Skeletal muscle cell (primary cell): ENCODE results near the gene S1PR5.
A peak's percentile ranks its signal among the peaks of the same experiment; 100 is the strongest.

ENCODE experiments used
- DNase-seq: peaks from one replicate; pipeline ENCODE4 v3.0.0-alpha.2; 2010; ENCODE audit warnings: low read depth
- H3K4me3 ChIP-seq: 2 replicates; pipeline ENCODE4 v1.5.1; 2011; ENCODE audit warnings: low read depth, mild to moderate bottlenecking, control low read depth, low read length, moderate library complexity

S1PR5 gene

DNA sequence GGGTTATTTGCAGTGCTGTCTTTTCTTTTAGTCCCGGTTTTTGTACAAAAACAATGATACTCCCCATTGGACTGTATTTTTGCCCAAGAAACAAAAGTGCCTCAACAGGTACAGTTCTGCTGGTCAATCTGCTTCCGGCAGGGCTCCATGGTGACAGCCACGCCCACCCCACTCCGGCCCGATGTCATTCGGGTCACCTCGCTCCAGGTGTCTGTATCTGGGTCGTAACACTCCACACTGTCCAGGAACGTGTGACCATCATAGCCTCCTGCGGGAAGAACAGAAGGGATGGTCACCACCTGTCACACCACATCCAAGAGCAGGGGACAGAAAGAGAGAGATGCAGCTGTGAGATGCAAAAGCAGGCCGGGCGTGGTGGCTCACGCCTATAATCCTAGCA is 30.7 kb downstream of the S1PR5 start:
- no peak overlapping the region for H3K4me3 ChIP-seq
- DNase-seq = no peak

- DNase-seq = peak; percentile 49
- H3K4me3 ChIP-seq = peak overlapping the region; percentile 37
Observed at GRCh38 chr19:10478903-10479384, 38.3 kb downstream of the S1PR5 start.

- no peak for DNase-seq
- H3K4me3 ChIP-seq = no peak overlapping the region
Observed at GRCh38 chr19:10478476-10478875, 38.8 kb downstream of the S1PR5 start.

DNA sequence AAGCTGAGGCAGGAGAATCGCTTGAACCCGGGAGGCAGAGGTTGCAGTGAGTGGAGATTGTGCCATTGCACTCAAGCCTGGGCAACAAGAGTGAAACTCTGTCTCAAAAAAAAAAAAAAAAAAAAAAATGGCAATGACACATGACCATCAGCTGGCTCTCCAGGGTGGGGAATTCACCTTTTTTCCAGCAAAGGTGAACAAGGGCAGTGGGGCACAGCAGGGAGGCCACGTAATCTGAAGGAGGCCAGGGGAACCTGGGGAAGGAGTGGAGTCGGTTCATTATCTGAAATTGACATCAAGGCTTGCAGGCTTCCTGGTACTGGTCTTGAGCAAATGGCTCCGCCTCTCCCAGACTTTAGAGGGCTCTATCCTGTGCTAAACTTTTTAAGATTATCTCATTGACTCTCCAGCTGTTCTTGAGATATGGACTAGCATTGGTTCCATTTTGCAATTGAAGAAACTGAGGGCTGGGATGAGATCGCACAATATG is 42.2 kb downstream of the S1PR5 start:
- DNase-seq = no peak
- no peak overlapping the region for H3K4me3 ChIP-seq

DNA sequence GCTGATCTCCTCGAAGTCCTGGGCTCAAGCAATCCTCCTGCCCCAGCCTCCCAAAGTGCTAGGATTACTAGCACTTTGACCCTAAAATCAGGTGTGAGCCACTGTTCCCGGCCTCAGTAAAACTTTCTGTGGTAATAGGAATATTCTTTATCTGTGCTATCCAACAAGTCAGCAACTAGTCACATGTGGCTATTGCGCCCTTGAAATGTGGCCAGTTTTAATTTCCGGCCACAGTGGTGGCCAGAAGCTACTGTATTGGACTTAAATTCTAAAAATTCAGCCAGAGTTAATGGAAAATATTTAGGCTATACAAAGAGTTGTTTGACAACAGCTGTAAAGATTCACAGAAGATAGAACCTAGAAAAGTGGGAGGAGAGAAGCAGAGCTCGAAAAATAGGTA is 44.1 kb downstream of the S1PR5 start:
- H3K4me3 ChIP-seq = no peak overlapping the region
- no peak for DNase-seq

- H3K4me3 ChIP-seq = no peak overlapping the region
- no peak for DNase-seq
Observed at GRCh38 chr19:10471909-10472308, 45.3 kb downstream of the S1PR5 start.

GRCh38 chr19:10468133-10468532 is 49.1 kb downstream of the S1PR5 start:
- no peak for DNase-seq
- H3K4me3 ChIP-seq = no peak overlapping the region

GRCh38 chr19:10467104-10467706 is 50.0 kb downstream of the S1PR5 start:
- no peak overlapping the region for H3K4me3 ChIP-seq
- DNase-seq = no peak

- DNase-seq = no peak
- H3K4me3 ChIP-seq = no peak overlapping the region
Observed at GRCh38 chr19:10464456-10464855, 52.8 kb downstream of the S1PR5 start.
